HG03139 (cell line): ENCODE measurements around the gene EDDM13.
"Not testable (repeated sequence)": the region's sequence is repeated elsewhere in the genome, so short reads cannot be mapped to it uniquely, and the experiment has no call there.

Source experiments
- ATAC-seq: cut with Tn5 transposase; IDR thresholded peaks from one replicate; pipeline ENCODE4 v1.9.1; 2021; ENCODE audit not compliant: unreplicated experiment

EDDM13 gene, protein sequence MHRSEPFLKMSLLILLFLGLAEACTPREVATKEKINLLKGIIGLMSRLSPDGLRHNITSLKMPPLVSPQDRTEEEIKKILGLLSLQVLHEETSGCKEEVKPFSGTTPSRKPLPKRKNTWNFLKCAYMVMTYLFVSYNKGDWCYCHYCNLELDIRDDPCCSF

DNA sequence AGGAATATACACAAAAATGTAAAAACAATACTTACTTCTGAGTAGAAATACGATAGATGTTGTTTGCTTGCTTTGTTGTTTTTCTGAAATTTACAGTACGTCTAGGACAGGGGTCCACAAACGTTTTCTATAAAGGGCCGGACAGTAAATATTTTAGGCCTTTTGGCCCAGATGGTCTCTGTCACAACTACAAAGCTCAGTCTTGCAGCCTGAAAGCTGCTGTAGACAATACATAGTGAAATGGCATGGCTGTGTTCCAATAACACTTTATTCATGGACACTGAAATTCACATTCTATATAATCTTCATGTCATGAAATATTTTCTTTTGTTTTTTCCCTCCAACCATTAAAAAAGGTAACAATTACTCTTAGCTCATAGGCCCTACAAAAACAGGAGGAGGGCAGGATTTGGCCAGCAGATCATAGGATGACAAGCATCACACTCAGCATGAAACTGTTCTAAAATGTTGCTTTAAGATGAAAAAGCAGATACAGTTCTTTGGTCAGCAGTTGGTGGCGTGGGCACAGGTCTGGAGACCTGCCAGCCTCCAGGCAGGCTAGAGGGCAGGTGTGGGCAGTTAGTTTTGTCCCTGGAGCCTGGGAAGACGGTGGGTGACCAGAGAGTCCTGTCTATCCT lies at the start of gene EDDM13:
Gene EDDM13 (plus strand): TSS at position 588 of the 638 bp plus-strand sequence. CDS start 87 bp downstream, outside the sequence.
- no peak for ATAC-seq

DNA sequence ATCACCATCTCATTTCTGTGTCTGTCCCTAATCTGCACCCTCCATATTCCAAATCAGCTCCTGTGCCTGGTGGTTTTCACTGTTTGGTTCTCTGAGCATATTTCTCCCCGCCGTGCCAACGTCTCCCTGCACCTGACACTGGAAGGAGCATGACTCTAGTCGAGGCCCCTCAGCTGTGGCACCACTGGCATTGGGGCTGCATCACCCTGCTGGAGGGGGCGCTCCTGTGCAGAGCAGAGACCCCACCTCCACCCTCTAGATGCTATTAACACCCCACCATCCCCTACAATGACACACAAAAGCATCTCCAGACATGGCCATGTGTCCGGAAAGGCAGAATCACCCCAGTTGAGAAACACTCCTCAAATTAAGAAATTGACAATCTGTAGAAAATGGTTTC lies 49.6 kb upstream of the EDDM13 start:
- no peak for ATAC-seq

DNA sequence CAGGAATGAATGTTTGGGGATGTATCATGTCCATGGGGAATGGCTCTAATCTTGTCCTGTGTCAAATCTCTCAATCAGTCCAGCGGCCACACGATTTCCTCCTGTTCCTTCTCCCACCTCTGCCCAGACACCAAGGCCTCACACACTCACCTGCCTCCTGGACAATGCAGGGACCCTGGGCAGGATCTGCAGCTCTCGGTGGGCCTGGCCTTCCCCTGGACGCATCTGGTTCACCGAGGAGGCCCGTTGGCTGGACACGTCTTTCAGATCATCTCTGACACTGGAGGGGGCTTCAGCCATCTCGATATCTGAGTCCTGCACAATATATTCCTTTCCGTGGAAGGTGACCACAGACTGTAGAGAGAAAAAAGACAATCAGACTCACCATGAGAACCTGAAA lies 49.1 kb upstream of the EDDM13 start:
- ATAC-seq: no peak

DNA sequence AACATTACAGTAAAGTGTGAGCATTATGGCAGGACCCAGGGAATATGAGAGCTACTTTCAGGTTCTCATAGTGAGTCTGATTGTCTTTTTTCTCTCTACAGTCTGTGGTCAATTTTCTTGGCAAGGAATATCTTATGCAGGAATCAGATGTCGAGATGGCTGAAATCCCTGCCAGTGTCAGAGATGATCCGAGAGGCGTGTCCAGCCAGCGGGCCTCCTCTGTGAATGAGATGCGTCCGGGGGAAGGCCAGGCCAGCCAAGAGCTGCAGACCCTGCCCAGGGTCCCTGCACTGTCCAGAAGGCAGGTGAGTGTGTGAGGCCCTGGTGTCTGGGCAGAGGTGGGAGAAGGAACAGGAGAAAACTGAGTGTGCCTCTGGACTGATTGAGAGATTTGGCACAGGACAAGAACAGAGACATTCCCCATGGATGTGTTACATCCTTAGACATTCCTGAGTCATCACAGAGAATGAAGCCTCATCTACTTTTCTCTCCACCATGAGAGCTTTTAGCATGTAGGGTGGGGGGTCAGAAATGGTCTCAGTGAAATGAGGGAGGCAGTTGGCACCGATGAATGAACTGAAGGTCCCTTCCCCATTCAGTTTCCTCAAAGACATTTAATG lies 27.3 kb upstream of the EDDM13 start:
- no peak for ATAC-seq

DNA sequence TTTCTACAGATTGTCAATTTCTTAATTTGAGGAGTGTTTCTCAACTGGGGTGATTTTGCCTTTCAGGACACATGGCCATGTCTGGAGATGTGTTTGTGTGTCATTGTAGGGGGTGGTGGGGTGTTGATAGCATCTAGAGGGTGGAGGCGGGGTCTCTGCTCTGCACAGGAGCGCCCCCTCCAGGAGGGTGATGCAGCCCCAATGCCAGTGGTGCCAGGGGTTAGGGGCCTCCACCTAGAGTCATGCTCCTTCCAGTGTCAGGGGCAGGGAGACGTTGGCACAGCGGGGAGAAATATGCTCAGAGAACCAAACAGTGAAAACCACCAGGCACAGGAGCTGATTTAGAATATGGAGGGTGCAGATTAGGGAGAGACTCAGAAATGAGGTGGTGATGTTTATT lies 26.8 kb upstream of the EDDM13 start:
- ATAC-seq: not testable (repeated sequence)

DNA sequence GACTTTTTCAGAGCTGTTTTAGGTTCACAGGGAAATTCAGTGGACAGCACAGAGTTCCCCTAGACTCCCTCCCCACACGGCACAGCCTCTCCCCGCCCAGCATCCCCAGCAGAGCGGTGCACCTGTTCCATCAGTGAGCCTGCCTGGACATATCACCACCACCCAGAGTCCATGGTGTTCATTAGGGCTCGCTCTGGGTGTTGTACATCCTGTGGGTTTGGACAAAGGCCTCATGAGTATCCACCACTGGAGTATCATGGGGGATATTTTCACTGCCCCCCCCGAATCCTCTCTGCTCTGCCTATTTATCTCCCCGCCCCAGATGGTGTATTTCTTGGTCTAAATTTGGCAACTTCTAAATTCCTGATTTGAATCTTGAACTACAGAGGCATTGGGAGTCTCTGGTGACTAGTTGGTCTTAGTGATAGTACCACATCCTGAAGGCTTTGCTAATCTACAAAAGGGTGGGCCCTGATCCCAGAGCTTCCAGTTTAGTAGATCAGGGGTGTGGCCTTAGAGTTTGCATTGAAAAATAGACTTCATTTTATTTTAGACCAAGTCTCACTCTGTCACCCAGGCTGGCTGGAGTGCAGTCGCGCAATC lies 23.7 kb upstream of the EDDM13 start:
- not testable (repeated sequence) for ATAC-seq

DNA sequence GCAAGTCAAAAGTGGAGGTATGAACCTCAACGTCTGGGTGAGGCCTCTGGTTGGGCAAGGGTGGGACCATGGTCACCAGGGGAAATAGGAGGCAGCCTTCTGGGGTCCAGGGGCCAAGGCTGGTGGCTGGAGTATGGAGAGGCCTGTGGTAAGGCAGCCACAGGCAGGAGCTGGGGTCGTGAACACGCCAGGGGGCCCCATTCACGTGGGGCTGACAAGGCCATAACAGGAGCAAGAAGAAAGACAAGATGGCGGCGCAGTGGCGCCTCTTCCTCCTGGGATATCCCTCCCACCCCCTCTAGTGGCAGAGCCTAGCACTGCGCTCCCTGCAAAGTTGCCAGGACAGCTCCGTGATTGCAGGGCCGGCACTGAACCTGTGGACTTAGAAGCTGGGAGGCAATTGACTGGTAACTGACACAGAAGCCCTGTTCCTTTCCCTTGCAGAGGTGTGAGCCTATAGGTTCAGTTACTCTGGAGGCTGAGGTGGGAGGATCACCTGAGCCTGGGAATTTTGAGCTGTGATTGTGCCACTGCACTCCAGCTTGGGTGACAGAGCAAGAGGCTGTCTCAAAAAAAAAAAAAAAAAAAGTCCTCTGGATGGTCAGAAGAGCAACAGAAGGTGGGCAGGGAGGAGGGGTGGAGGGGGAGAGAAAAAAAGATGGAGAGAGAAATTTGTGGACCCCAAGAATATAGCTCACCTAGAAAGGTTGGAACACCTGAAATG lies 19.7 kb upstream of the EDDM13 start:
- no peak for ATAC-seq

DNA sequence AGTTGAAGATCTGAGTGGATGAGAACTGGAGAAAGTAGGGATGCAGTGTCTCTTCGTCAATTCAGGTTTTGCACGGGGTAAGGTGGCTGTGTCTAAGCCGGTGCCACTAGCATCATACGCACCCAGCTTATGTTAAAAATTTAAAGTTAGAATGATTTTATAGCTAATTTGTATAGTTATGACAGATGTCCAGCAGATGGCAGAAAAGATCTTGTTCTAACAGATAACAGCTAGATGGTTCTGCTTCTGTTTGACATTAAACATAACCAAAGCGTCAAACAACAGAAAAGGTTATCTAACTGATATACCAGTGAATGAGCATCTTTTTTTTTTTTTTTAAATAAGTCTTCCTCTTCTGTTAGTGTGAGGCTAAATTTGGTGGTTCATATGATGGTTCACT lies 18.8 kb upstream of the EDDM13 start:
- no peak for ATAC-seq

DNA sequence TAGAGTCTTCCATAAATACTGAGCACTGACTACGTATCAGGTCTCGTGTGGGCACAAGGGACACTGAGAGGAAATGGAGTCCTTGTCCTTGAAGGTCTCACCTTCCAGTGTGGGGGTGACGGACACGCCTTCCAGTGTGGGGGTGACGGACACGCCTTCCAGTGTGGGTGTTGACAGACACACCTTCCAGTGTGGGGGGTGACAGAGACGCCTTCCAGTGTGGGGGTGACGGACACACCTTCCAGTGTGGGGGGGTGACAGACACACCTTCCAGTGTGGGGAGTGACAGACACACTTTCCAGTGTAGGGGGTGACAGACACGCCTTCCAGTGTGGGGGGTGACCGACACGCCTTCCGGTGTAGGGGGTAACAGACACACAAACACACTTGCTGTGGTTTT lies 14.3 kb upstream of the EDDM13 start:
- ATAC-seq: no peak

DNA sequence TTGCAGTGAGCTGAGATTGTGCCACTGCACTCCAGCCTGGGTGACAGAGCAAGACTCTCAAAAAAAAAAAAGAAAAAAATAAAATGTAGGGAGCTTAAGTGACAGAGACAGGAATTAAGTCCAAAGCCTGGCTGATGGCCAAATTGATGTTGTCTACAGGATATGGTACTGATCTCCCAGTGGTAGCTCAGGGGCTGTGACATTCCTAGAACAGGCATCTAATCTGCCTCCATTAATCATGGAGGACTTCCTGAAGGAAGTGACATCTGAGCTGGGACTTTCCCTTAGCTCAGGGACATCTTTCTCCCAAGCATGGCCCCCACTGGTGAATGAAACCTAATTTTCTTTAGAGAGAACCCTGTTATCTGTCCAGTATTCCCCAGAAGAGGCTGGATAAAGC lies 11.4 kb upstream of the EDDM13 start:
- ATAC-seq: no peak

DNA sequence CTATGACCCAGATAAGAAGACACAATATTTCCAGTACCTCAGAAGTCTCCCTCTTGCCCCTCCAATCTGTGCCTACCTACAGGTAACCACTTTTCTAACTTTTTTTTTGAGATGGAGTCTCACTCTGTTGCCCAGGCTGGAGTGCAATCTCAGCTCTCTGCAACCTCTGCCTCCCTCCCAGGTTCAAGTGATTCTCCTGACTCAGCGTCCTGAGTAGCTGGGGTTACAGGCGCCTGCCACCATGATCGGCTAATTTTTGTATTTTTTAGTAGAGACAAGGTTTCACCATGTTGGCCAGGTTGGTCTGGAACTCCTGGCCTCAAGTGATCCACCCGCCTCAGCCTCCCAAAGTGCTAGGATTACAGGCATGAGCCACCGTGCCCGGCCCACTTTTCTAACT lies 10.6 kb upstream of the EDDM13 start:
- ATAC-seq: not testable (repeated sequence)

DNA sequence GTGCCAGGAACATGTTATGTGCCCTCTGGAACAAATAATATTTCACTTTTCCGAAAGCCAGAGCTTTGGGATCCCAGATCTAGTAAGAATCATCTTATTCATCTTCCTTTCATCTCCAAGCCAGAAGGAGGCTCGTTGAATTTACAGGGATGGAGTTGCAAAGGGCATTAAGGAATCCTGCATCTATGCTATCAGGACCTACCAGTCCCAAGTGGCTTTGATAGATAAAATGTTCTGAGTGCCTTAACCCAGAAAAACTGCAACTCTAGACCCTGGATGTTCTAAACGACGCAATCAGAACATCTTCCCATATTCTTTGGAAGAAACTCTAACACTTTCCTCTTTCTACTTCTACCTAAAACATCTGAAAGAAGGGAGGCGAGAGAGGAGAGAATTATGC lies 9.2 kb upstream of the EDDM13 start:
- no peak for ATAC-seq

DNA sequence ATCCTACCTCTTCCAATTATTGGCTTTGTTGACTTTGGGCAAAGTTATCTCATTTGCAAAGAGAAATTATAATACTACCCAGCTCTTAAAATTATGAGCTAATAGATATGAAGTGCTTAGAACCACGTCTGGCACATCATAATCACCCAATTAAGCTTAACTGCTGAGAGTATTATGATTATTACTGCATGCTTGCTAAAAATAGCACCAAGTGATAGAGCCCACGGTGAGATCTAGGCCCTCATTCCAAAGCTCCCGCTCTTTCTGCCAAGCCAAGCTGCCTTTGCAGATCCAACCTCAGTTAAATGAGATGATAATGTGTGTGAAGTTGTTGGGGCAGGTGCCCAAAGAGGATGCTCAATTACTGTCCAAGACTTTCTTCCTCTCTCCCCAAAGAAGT lies 6.5 kb upstream of the EDDM13 start:
- ATAC-seq: no peak

DNA sequence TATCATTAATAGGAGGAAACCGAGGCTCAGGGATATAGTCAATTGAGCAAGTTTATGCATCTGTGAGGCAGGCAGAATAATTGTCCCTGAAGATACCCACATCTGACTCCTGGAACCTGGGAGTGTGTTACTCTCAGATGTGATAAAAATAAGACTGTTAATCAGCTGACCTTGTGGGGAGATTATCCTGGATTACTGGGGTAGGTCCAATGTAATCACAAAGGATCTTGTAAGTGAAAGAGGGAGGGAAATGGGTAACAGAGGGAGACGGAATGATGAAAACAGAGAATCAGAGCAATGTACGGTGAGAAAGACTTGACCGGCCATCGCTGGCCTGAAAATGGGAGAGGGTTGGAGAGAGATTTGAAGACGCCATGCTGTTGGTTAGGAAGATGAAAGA lies 3.2 kb upstream of the EDDM13 start:
- ATAC-seq: no peak

DNA sequence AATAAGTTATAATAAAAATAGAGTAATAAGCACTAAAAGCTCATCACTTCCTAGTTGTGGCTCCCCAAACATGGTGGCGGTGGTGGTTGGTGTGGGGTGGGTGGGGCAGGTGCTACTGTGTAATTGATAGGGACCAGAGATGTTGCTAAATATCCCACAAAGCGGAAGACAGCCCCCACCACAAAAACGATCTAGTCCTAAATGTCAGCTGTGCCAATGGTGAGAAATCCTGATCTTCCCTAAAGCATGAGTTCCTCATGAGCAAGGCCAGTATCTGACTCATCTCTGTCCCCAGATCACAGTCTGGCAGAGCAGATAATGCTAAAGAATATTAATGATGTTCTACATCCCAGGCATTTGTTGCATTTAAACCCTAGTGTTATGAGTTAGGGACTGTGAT lies 1.9 kb upstream of the EDDM13 start:
- ATAC-seq: no peak

DNA sequence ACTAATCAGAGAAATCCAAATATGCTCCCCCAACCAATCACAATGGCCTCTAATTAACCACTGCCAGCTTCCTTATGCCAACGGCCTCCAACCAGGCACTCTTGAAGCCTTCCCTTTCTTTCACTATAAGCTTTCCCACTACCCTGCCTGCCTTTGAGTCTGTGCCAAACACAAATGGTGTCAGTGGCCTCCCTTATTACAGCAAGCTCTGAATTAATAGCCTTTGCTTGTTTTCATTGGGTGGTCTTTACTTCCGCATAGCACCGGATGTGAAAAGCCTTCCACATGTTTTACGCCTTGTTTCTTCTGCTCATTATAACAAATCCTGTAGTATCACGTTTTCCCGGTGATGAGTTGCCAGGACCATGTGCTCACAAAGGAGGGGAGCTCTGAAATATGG lies 1.4 kb upstream of the EDDM13 start:
- ATAC-seq: no peak

DNA sequence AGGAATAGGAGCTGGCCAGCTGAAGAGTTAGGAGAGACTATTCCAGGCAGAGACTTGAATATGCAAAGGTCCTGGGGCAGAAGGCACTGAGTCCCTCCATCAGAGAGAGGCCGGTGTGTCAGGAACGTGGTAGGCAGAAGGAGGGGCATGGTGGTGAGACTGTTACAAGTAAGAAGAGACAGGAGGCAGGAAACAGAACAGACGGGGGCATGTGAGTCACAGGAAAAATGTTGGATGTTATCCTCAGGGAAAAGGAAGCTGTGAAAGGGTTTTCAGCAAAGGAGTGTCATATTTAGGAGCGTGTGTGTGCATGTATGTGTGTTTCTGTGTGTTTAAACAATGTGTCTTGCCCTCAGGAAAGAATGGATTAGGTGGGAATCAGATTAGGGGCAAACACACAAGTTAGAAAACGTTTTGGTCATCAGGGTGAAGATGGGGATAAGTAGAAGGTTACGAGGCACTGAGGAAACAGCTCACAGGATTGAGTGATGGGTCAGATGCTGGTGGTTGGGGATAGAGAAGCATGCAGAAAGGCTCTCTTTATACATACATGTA lies 1.1 kb downstream of the EDDM13 start:
- ATAC-seq: no peak

DNA sequence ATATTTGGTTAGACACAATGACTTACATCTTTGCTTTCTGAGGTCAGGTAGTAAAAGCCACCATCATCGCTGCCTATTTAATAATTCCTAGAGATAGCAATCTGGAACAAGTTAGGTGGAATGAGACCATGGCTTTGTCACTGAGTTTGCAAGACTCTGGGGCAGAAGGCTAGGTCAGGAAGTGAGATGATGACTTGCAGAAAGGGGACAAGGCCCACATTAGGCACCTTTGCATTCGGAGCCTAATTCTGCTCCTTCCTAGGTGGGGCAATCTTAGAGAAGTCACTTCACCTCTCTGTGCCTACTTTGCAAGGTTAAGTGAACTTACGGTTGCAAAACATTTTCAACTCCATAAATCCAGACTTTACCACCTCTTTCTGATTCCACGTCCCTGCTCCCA lies 10.3 kb downstream of the EDDM13 start:
- ATAC-seq: no peak

DNA sequence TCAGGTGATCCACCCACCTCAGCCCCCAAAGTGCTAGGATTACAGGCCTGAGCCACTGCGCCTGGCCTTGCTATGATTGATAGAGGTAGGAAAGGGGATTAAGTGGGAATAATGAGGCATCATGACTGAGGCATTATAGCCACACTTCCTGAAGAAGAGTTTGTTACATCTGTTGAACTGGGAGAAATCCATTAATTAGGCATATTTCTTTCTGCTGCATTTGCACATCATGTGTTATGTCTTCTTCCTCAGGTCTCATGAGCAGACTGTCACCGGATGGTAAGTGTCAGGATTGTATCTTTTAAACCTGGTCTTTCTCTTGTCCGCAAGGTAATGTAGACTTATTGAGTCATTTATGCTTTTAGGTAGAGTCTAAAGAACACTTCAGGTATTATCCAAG lies 12.2 kb downstream of the EDDM13 start:
- no peak for ATAC-seq

DNA sequence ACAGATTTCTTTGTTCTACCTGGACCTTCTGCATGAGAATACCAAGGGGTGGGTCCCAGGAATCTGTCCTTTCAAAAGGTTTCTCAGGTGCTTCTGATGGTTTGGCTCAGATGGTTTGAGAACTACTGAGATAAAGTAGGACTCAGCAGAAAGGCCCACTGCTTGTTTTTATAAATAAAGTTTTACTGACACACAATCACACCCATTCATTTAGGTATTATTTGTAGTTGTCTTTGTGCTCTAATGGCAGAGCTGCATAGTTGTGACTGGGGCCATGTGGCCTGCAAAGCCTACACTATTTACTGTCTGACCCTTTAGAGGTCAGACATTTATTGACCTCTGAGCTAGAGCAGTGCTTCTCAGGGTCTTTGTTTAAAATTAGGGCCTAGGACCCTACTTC lies 17.6 kb downstream of the EDDM13 start:
- no peak for ATAC-seq

DNA sequence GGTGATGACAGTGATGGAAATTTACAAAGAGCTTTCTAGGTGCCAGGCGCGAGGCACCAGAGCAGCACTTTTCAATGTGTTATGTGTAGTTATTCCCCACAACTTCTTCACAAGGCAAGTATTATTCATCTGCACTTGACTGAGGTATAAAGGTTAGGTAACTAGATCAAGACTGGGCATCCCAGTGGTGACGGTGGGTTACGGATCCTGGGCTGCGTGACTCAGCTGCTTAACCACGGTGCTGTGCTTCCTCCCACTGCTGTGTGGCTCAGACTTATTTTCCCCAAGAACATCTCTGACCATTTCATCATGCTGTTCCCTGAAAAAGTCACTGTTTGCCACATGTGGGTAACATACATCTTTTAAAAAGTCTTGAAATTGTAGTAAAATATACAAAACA lies 19.3 kb downstream of the EDDM13 start:
- ATAC-seq: no peak
